Heart left ventricle (tissue), 16 donors: ENCODE results near the gene KIF21B. TPM values are rescaled to one million over a fixed set of nuclear protein-coding genes. Genes with fewer than 3 reads are reported as not detected.

ENCODE experiments used
- ATAC-seq, 4 donors: fragments of 200-7000 bp; cut with Tn5 transposase; one replicate each; pipeline ENCODE4 v1.9.1; 2020 to 2022; ENCODE audit warnings: moderate library complexity in 4 of 4, mild to moderate bottlenecking in 3 of 4, moderate number of reproducible peaks in 1 of 4
- DNase-seq, 5 donors: peaks; one replicate each; pipeline ENCODE4 v3.0.0-alpha.2; 2020
- H3K27ac ChIP-seq, 12 donors: fragments of 200-600 bp; sonication (generic) in 4 of 12; one replicate each; pipeline versions ENCODE4 v1.5.0 to v1.8.0; 2016 to 2022; ENCODE audit warnings: mild to moderate bottlenecking in 2 of 12
- H3K27me3 ChIP-seq, 9 donors: fragments of 200-600 bp; sonication (generic) in 2 of 9; one replicate each; pipeline versions ENCODE4 v1.5.1 to v1.8.0; 2016 to 2022; ENCODE audit warnings: mild to moderate bottlenecking in 3 of 9
- H3K36me3 ChIP-seq, 9 donors: fragments of 200-600 bp; sonication (generic) in 2 of 9; one replicate each; pipeline versions ENCODE4 v1.5.0 to v1.8.0; 2018 to 2022; ENCODE audit warnings: mild to moderate bottlenecking in 2 of 9
- H3K4me1 ChIP-seq, 12 donors: fragments of 200-600 bp; sonication (generic) in 4 of 12; one replicate each; pipeline versions ENCODE4 v1.5.0 to v1.8.0; 2016 to 2022; ENCODE audit warnings: mild to moderate bottlenecking in 3 of 12
- H3K4me3 ChIP-seq, 12 donors: fragments of 200-600 bp; sonication (generic) in 4 of 12; one replicate each; pipeline versions ENCODE4 v1.5.0 to v1.8.0; 2017 to 2022; ENCODE audit warnings: mild to moderate bottlenecking in 9 of 12, moderate library complexity in 4 of 12
- H3K9me3 ChIP-seq, 12 donors: fragments of 200-600 bp; sonication (generic) in 4 of 12; one replicate each; pipeline versions ENCODE4 v1.5.0 to v1.8.0; 2016 to 2022; ENCODE audit warnings: mild to moderate bottlenecking in 1 of 12
- POLR2A ChIP-seq, 2 donors: fragments of 450-650 bp; IDR thresholded peaks; one replicate each; pipeline ENCODE4 v1.6.1; 2017; ENCODE audit warnings: antibody characterized with exemption in 2 of 2, mild to moderate bottlenecking in 2 of 2, moderate library complexity in 2 of 2
- WGBS, 4 donors: extraction: QIAGEN DNeasy Blood & Tissue Kit in 2 of 4; methylation state at CpG; one replicate each; pipeline versions ENCODE4 v1.1.5 to v1.1.7; 2013 to 2018; 5-methylcytosine and 5-hydroxymethylcytosine counted together
- intact Hi-C, 10 donors: fragments of 100-400 bp; cut with DNase I; formaldehyde crosslinking; loops; one replicate each; pipeline versions ENCODE4 v1.11.1 to v1.14.2; 2022
- polyA plus RNA-seq, 2 donors: library from polyadenylated mRNA; stranded (reverse); fragments of 200-250 nt; gene quantifications; one replicate each; pipeline ENCODE4 v1.2.3, GENCODE V29; 2013
- total RNA-seq, 9 donors: library from RNA; depleted of rRNA in 2 of 9; stranded (reverse); fragments of >200 nt in 2 of 9; fragmentation: NEBNext Ultra II Directional in 3 of 9; extraction: Animal tissue kit (Norgen Biotek cat#: 25700) in 3 of 9; gene quantifications; one replicate each; pipeline versions ENCODE4 v1.1.0 to v1.2.4, GENCODE V29; 2016 to 2023
- TF ChIP-seq, protein P1 (sequence below), 12 donors: fragments of 200-600 bp; sonication (generic) in 4 of 12; IDR thresholded peaks; one replicate each; pipeline versions ENCODE4 v1.5.0 to v1.8.0; 2018 to 2022; ENCODE audit warnings: antibody characterized with exemption in 12 of 12, mild to moderate bottlenecking in 5 of 12
- donor health status: ischemic (EF 13 %, LVEDD 7.1; RV severe dilation, severe dysfunction).
- donor health status: healthy with polysubstance abuse.
- donor health status: DM: no; HTN: yes; CAD: no.
- donor health status: DM: no; HTN: no; CAD: no.
- donor health status: ischemic (EF 25% LVEDD 6.9; RV normal size, moderate dysfunction).
- donor health status: ischemic (EF 25% LVEDD 5.7; RV mildly dilated, moderate dysfunction).
- donor health status: healthy.
- donor health status: DM: yes; HTN: yes; CAD: no.
- donor health status: ischemic (EF 35%, LVEDD 5.7; RV mildly dilated, moderate dysfunction).
- donor health status: nonischemic (EF 11% LVEDD 7.7; RV severe dilation, severe dysfunction).
- donor health status: DM: yes; HTN: yes; CAD: no.
- donor health status: PGD.
- donor health status: ischemic (EF 29% LVEDD 5.4; RV normal size, mild dysfunction).
- donor health status: nonischemic (EF 23%, LVEDD 6.1; RV moderate dilation, normal function).

The KIF21B gene
- total and polyA plus RNA-seq, 11 donors: 0.21 to 3.6 (median 0.46) TPM

DNA sequence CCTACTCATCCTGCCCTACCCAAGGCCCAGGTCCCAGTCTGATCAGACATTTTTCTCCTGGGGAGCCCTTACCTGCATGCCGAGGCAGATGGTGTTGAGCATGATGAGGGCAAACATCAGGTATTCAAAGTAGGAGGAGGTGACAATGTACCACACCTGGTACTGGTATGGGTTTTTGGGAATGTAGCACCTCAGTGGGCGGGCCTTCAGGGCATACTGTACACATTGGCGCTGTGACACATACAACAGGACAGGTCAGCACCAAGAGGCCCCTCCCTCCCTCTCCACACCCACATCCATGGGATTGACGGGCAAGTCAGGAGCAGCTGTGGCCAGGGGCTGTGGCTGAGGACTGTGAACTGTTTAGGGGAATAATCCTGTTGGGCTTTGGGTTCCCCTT is 37.1 kb upstream of the KIF21B start:
- DNase-seq: no peak
- Histone ChIP-seq H3K4me3 (no peak overlapping the region), H3K27ac (no peak overlapping the region), H3K36me3 (no peaks in the 10 kb centered on the region), H3K4me1 (peaks cover 0 to 22% (median 6%) of the 10 kb centered on the region in 12 donors), H3K9me3 (no peaks in the 10 kb centered on the region), H3K27me3 (no peaks in the 10 kb centered on the region)
- 91 to 98% (median 96%) methylated on average over 3 to 4 of the region's 4 CpGs for WGBS, 4 donors
- ATAC-seq: no peak
- TF ChIP-seq POLR2A (IDR thresholded peaks at IDR 0.05): no peak
- TF ChIP-seq, protein P1, sequence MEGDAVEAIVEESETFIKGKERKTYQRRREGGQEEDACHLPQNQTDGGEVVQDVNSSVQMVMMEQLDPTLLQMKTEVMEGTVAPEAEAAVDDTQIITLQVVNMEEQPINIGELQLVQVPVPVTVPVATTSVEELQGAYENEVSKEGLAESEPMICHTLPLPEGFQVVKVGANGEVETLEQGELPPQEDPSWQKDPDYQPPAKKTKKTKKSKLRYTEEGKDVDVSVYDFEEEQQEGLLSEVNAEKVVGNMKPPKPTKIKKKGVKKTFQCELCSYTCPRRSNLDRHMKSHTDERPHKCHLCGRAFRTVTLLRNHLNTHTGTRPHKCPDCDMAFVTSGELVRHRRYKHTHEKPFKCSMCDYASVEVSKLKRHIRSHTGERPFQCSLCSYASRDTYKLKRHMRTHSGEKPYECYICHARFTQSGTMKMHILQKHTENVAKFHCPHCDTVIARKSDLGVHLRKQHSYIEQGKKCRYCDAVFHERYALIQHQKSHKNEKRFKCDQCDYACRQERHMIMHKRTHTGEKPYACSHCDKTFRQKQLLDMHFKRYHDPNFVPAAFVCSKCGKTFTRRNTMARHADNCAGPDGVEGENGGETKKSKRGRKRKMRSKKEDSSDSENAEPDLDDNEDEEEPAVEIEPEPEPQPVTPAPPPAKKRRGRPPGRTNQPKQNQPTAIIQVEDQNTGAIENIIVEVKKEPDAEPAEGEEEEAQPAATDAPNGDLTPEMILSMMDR (IDR thresholded peaks at IDR 0.05): no peak
- intact Hi-C loops: no loop called here

DNA sequence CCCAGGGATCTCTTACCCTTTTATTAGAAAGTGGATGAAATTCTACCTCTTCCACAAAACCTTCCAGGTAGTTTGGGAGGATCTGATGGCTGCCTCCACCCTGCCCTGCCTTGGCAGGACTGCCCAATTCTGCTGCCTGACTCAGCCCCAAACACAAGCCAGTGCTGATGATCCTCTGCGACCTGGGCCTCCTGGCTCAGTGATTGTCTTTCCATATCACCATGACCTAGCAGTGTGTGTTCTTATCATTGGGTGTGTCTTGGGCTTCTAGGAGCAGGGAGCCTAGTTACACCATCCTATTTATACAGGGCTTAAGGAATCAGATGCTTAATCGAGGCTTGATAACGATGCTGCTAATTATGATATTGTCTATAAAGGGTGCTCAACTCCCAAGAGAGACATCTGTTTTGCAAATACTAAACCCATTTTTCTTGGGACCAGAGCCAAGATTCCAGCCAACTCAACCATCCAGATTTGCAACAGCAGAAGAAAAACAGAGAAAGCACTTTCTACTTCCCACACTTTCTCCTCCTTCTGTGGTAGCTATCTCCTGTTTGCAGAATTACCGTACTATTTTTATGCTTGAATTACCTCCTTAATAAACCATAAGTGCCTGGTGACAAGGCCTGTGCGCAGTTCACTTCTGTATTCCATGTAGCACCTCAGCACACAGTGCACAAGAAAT is 36.5 kb upstream of the KIF21B start:
- 48 to 62% (median 50%) methylated on average over 5 of the region's 5 CpGs for WGBS, 4 donors
- TF ChIP-seq POLR2A (IDR thresholded peaks at IDR 0.05): no peak
- TF ChIP-seq, protein P1 (IDR thresholded peaks at IDR 0.05): no peak
- Histone ChIP-seq H3K36me3 (no peaks in the 10 kb centered on the region), H3K27ac (no peak overlapping the region), H3K4me1 (peaks cover 0 to 28% (median 7%) of the 10 kb centered on the region in 12 donors), H3K27me3 (no peaks in the 10 kb centered on the region), H3K4me3 (no peak overlapping the region), H3K9me3 (no peaks in the 10 kb centered on the region)
- ATAC-seq (no peak), DNase-seq (no peak)
- intact Hi-C loops: no loop called here

DNA sequence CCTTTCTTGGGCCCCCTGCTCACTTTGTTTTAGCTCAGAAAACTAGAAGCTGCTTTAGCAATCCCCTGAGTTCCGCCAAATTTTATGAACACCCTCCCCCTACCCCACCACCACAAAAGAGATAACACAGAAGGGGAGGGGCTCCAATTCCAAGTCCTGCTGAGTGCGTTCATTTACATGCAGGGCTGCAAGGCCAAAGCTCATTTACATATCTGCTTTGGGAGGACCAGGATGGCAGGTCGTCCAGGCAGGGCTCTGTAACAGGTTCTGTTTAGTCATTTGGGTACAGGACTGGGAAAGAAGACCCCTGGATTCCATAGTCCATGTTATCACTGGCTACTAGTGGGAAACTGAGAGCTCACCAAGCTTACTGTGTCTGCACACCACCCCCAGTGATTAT is 35.9 kb upstream of the KIF21B start:
- DNase-seq: no peak
- Histone ChIP-seq H3K27me3 (no peaks in the 10 kb centered on the region), H3K4me1 (peaks cover 0 to 30% (median 7%) of the 10 kb centered on the region in 12 donors), H3K36me3 (no peaks in the 10 kb centered on the region), H3K9me3 (no peaks in the 10 kb centered on the region), H3K4me3 (no peak overlapping the region), H3K27ac (no peak overlapping the region)
- intact Hi-C loops: no loop called here
- TF ChIP-seq, protein P1 (IDR thresholded peaks at IDR 0.05): no peak
- no peak for TF ChIP-seq POLR2A (IDR thresholded peaks at IDR 0.05)
- WGBS, 4 donors: 82 to 91% (median 87%) methylated on average over 3 of the region's 3 CpGs
- no peak for ATAC-seq

DNA sequence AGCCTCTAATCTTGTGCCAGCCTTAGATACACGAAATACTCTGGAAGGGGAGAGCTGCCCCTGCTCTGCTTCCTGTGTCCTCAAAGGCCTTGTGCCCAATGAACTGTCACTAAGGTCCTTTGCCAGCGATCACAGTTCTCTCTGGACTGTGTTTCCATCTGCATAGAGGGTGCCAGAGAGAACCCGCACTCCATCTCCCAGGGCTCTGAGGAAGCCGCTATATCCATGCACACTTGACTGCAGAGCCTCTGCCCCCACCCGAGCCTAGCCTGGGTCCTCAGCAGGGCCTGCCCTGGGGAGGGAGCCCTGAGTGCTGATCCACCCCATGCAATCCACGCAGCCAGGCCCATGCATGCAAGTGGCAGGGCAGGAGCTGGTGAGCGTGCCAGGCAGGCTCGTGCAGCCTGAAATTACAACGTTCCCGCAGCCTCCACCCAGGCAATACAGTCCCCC is 30.6 kb upstream of the KIF21B start:
- no peak for DNase-seq
- peaks cover 0 to 24% (median 9%) of the 10 kb centered on the region in 12 donors for H3K4me1 ChIP-seq

More for the DNA sequence above, 30.6 kb upstream of the KIF21B start:
- TF ChIP-seq, protein P1 (IDR thresholded peaks at IDR 0.05): no peak
- TF ChIP-seq POLR2A (IDR thresholded peaks at IDR 0.05): no peak
- intact Hi-C loops: no loop called here
- Histone ChIP-seq H3K27me3 (no peaks in the 10 kb centered on the region), H3K27ac (no peak overlapping the region), H3K9me3 (no peaks in the 10 kb centered on the region), H3K36me3 (no peaks in the 10 kb centered on the region), H3K4me3 (no peak overlapping the region)
- peak in 3 of 4 donors; percentile 46 to 64 (median 62) for ATAC-seq
- 41 to 62% (median 47%) methylated on average over 7 to 10 of the region's 10 CpGs for WGBS, 4 donors
